T-cell (primary cell): ENCODE data around the gene AHRR. TPM values are rescaled to one million over a fixed set of nuclear protein-coding genes. Genes with fewer than 3 reads are reported as not detected.
A peak's percentile ranks its signal among the peaks of the same experiment; 100 is the strongest.

Experiments used
- ATAC-seq, 4 experiments: fragments of 200-7000 bp in 3 of 4; fragments of 150-1000 bp in 1 of 4; cut with Tn5 transposase; replicated peaks in 1 of 4; 1 replicate in 3 of 4; 2 replicates in 1 of 4; pipeline ENCODE4 v1.10.0; 2021; ENCODE audit warnings: moderate library complexity in 3 of 4, mild to moderate bottlenecking in 2 of 4, moderate number of reproducible peaks in 1 of 4
- CTCF ChIA-PET, 2 donors: fragments of 300-600 bp; sonication (Branson Sonifier 250); formaldehyde crosslinking; loops; one replicate each; lab custom pipeline; 2022; ENCODE audit warnings: antibody characterized with exemption in 2 of 2; lab: Charles Lee
- POLR2A ChIA-PET, 2 donors: fragments of 300-600 bp; sonication (Branson Sonifier 250); formaldehyde crosslinking; loops; one replicate each; lab custom pipeline; 2022; ENCODE audit warnings: antibody characterized with exemption in 2 of 2; lab: Charles Lee
- DNase-seq, 35 experiments: peaks; one replicate each; pipeline versions ENCODE4 v3.0.0 to v3.0.0-alpha.2; 2013 to 2023
- H3K27ac ChIP-seq: one replicate; pipeline ENCODE4 v1.5.1; 2013; ENCODE audit warnings: low read length
- H3K27me3 ChIP-seq, 2 experiments: replicated peaks in 1 of 2; 1 replicate in 1 of 2; 2 replicates in 1 of 2; pipeline versions ENCODE4 v1.6.1 to v1.7.0; 2013; ENCODE audit warnings: low read length in 1 of 2, mixed read lengths in 1 of 2; ENCODE audit not compliant: control insufficient read depth in 2 of 2, insufficient read depth in 2 of 2; ENCODE audit errors: extremely low read depth in 1 of 2
- H3K36me3 ChIP-seq, 2 donors: 1 replicate in 1 of 2; 2 replicates in 1 of 2; pipeline versions ENCODE4 v1.6.1 to v1.7.0; 2013; ENCODE audit warnings: low read length in 1 of 2; ENCODE audit not compliant: control insufficient read depth in 2 of 2, insufficient read depth in 1 of 2; ENCODE audit errors: extremely low read depth in 1 of 2
- H3K4me1 ChIP-seq, 2 experiments: 1 replicate in 1 of 2; 2 replicates in 1 of 2; pipeline versions ENCODE4 v1.6.1 to v1.7.0; 2013; ENCODE audit warnings: low read length in 2 of 2, mixed read lengths in 1 of 2; ENCODE audit not compliant: insufficient read depth in 2 of 2, control insufficient read depth in 1 of 2; ENCODE audit errors: extremely low read depth in 1 of 2
- H3K4me3 ChIP-seq, 2 donors: 1 replicate in 1 of 2; 2 replicates in 1 of 2; pipeline versions ENCODE4 v1.5.1 to v1.7.0; 2013; ENCODE audit warnings: mild to moderate bottlenecking in 2 of 2, low read length in 1 of 2, moderate library complexity in 1 of 2; ENCODE audit not compliant: control insufficient read depth in 1 of 2; ENCODE audit errors: extremely low read depth in 1 of 2
- H3K9me3 ChIP-seq: 2 replicates; pipeline ENCODE4 v1.7.0; 2013
- H3K27ac Mint-ChIP-seq, 2 donors: one replicate each; pipeline ENCODE4 v1.8.0; 2020 to 2021; ENCODE audit warnings: mild to moderate bottlenecking in 2 of 2, mixed read lengths in 2 of 2
- H3K27me3 Mint-ChIP-seq, 2 donors: one replicate each; pipeline ENCODE4 v1.8.0; 2021 to 2022; ENCODE audit warnings: mixed read lengths in 2 of 2
- H3K36me3 Mint-ChIP-seq: one replicate; pipeline ENCODE4 v1.8.0; 2021; ENCODE audit warnings: mixed read lengths
- H3K4me1 Mint-ChIP-seq, 3 donors: one replicate each; pipeline ENCODE4 v1.8.0; 2020 to 2022; ENCODE audit warnings: mixed read lengths in 3 of 3, mild to moderate bottlenecking in 1 of 3
- H3K4me3 Mint-ChIP-seq, 3 donors: one replicate each; pipeline ENCODE4 v1.8.0; 2020 to 2022; ENCODE audit warnings: mild to moderate bottlenecking in 3 of 3, mixed read lengths in 3 of 3, moderate library complexity in 3 of 3
- H3K9me3 Mint-ChIP-seq, 3 donors: one replicate each; pipeline ENCODE4 v1.8.0; 2020 to 2022; ENCODE audit warnings: mixed read lengths in 3 of 3
- WGBS: methylation state at CpG from one replicate; pipeline ENCODE4 v1.1.5; 2013; ENCODE audit warnings: missing lambda C conversion rate; ENCODE audit not compliant: insufficient coverage; 5-methylcytosine and 5-hydroxymethylcytosine counted together
- total RNA-seq, 35 experiments: library from RNA in 6 of 35; stranded (reverse) in 6 of 35; fragments of 120-200 nt in 1 of 35; gene quantifications; one replicate each; pipeline versions ENCODE4 v1.2.1 to v1.2.4 and lab custom pipeline; 2013 to 2026

AHRR gene
- total RNA-seq, 5 donors from 2014 or later (not counting 1 experiment from before 2014, with no cell fraction given), result 0.55 to 13.5 (median 3.4) TPM

DNA sequence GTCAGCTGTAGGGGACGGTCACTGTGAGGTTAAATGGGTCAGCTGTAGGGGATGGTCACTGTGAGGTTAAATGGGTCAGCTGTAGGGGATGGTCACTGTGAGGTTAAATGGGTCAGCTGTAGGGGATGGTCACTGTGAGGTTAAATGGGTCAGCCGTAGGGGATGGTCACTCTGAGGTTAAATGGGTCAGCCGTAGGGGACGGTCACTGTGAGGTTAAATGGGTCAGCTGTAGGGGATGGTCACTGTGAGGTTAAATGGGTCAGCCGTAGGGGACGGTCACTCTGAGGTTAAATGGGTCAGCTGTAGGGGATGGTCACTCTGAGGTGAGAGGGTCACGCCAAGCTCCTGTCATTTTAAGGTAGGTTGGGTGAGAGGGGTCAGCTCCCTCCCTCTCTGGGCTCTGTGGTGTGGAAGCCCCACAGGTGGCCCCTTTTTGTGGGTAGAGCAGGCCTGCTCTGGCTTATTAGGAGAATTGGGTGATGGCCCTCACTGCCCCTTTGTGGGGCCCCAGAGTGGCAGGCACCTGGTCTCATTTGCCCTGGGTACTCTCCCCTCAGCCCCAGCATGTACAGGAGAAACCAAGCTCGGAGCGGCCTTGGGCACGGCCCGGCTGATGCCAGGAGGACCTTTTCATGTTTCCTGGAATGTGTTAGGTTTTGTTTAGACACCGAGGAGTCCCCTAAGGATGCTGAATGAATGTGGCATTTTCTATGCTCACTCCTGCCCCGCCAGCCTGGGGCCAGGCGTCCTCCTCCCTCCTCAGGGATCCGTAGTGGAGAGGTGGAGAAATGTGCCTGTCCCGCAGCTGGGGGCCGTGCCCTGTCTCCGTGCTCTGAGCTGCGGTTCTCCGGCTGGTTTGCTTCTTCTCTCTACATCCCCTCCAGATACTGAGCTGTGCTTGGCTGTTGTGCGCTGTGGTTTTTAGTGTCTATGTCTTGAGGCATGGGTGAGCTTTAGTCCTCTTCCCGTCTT is 31.4 kb downstream of the AHRR start:
- no peak for DNase-seq
- no peaks in the 10 kb centered on the region for H3K36me3 ChIP-seq
- ChIA-PET POLR2A (no interaction called here), CTCF (no interaction called here)
- H3K4me3 Mint-ChIP-seq, result no peak overlapping the region
- H3K9me3 ChIP-seq, result no peaks in the 10 kb centered on the region
- peaks cover 14 to 24% of the 10 kb centered on the region in 2 donors for H3K27me3 Mint-ChIP-seq
- H3K4me1 ChIP-seq, result no peaks in the 10 kb centered on the region
- H3K9me3 Mint-ChIP-seq, result no peaks in the 10 kb centered on the region
- 83% methylated on average over 1 of the region's 22 CpGs for WGBS
- no peaks in the 10 kb centered on the region for H3K4me1 Mint-ChIP-seq
- H3K4me3 ChIP-seq, result no peak overlapping the region
- H3K27me3 ChIP-seq, result peaks cover 0 to 21% of the 10 kb centered on the region in 2 experiments
- peak in 1 of 4 experiments; percentile 19 for ATAC-seq
- H3K27ac ChIP-seq, result no peak overlapping the region
- H3K36me3 Mint-ChIP-seq, result no peaks in the 10 kb centered on the region
- H3K27ac Mint-ChIP-seq, result peak overlapping the region in 1 of 2 donors; percentile 52

DNA sequence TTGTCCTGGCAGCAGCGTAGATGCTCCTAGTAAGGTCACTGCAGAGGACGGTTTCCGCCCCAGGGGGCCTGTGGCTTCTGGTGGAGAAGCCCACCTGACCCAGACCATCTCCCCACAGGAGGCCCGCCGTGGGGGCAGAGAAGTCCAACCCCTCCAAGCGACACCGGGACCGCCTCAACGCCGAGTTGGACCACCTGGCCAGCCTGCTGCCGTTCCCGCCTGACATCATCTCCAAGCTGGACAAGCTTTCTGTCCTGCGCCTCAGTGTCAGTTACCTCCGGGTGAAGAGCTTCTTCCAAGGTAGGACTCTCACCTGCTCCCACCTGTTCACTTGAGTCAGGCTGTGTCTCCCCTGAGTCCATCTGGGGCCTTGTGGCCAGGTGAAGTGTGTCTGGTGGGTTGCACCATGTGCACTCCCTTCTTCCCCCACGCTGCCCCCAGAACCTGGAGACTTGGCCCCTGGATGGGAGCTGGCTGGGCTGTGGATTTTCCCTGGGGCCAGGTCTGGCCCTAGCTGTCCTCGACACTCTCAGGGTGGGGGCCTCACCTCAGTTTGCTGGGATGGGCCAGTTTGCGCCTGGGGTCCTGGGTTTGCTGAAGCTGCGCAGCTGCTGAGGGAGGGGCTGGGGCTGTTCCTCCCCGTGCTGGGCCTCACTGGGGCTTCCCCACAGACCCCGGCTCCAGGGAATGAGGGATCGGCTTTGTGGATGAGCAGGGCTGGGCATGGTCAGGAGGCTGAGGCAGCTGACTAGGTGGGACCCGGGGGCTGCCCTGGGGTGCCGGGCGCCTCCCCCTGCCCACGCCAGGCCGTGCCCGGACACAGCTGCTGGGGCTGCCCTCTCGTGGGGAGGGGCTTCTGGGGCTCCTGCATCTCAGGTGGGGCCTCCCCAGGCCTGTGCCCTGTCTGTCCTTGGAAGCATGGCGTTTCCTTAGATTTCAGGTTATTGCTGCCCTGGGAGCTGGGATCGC is 32.4 kb downstream of the AHRR start:
- ChIA-PET POLR2A (interaction anchor here in 1 of 2 donors (0.5 kb wide), 1 partner anchor 73 kb away, joined by 3 read pairs; no protein-coding TSS in a partner anchor), CTCF (no interaction called here)
- Histone ChIP-seq H3K4me1 (no peaks in the 10 kb centered on the region), H3K4me3 (no peak overlapping the region), H3K27me3 (peaks cover 0 to 16% of the 10 kb centered on the region in 2 experiments), H3K27ac (no peak overlapping the region), H3K36me3 (no peaks in the 10 kb centered on the region), H3K9me3 (no peaks in the 10 kb centered on the region)
- Mint-ChIP-seq H3K9me3 (no peaks in the 10 kb centered on the region), H3K27me3 (peaks cover 6 to 16% of the 10 kb centered on the region in 2 donors), H3K36me3 (no peaks in the 10 kb centered on the region), H3K4me3 (no peak overlapping the region), H3K27ac (peak overlapping the region in 1 of 2 donors; percentile 52), H3K4me1 (no peaks in the 10 kb centered on the region)
- ATAC-seq (no peak), DNase-seq (no peak)
- 92% methylated on average over 21 of the region's 30 CpGs for WGBS

DNA sequence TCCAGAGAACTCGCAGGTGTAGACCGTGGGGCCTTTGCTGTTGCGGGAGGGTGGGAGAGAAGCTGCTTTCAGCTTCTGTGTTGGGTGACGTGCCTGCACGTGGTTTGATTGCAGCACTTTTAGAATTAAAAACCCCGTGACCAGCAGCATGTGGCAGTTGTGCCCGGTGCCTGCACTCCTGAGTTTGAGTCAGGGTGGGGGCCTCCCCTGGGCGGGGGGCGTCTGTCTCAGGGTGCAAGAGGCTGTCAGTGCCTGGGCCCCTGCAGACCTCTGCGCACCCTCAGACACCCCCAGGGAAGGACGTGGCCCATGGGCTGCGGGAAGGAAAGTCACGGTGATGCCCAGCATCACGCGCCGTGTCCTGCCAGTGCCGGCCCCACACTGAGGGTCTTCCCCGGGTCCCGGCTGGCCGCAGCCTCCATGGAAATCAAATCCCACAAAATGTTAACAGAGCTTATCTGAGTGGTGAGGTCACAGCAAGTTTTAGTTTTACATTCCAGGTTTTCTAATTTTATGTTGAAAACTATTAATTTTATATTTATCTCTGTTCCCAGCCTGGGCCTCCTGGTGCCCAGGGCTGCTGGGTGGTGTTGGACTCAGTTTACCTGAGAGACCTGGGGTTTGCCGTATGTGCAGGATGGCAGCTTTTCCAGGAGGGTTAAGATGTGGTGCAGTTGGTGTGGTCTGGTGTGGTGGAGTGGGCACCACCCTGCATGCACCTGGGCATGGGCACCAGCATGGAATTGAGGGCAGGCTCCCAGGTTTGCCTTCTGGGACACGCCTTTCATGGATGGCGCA is 33.3 kb downstream of the AHRR start:
- no peak overlapping the region for H3K27ac Mint-ChIP-seq
- H3K4me1 Mint-ChIP-seq, result no peaks in the 10 kb centered on the region
- peaks cover 0 to 16% of the 10 kb centered on the region in 2 experiments for H3K27me3 ChIP-seq
- no peaks in the 10 kb centered on the region for H3K36me3 Mint-ChIP-seq
- H3K27ac ChIP-seq, result no peak overlapping the region
- H3K27me3 Mint-ChIP-seq, result peaks cover 5 to 10% of the 10 kb centered on the region in 2 donors
- CTCF ChIA-PET, result no interaction called here
- POLR2A ChIA-PET, result no interaction called here
- no peaks in the 10 kb centered on the region for H3K36me3 ChIP-seq
- no peaks in the 10 kb centered on the region for H3K9me3 ChIP-seq
- DNase-seq (no peak), ATAC-seq (no peak)
- no peaks in the 10 kb centered on the region for H3K9me3 Mint-ChIP-seq
- H3K4me3 Mint-ChIP-seq, result no peak overlapping the region
- 81% methylated on average over 12 of the region's 23 CpGs for WGBS
- no peak overlapping the region for H3K4me3 ChIP-seq
- no peaks in the 10 kb centered on the region for H3K4me1 ChIP-seq

DNA sequence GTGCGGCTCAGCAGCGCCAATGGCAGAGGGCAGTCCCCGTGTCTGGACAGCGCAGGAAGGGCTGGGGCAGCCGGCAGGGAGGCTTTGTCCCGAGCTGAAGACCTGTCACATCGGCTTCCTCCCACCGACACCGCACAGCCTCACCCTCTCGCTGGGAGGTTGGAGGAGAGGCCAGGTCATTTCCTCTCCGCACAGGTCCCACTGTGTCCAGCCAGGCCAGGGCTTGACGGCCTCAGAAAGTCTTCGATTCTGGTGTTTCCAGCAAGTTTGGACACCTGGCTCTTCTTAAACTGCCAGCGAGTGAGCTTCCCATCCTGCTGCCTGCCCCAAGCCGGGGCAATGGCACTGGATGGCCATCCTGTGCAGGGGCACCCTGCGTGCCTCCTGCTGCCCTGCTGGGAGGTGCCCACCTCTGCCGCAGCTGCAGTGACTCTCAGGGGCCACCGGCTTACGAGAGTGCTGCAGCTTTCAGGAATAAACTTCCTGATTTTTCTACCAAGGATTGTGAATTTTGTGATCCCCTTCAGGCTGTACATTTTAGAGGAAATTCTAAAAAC is 33.9 kb downstream of the AHRR start:
- ChIA-PET POLR2A (no interaction called here), CTCF (no interaction called here)
- H3K27me3 Mint-ChIP-seq, result peaks cover 1 to 3% of the 10 kb centered on the region in 2 donors
- no peak for DNase-seq
- no peak overlapping the region for H3K4me3 Mint-ChIP-seq
- peaks cover 0 to 12% of the 10 kb centered on the region in 2 experiments for H3K27me3 ChIP-seq
- H3K4me1 ChIP-seq, result no peaks in the 10 kb centered on the region
- no peaks in the 10 kb centered on the region for H3K4me1 Mint-ChIP-seq
- no peak overlapping the region for H3K27ac ChIP-seq
- H3K9me3 ChIP-seq, result no peaks in the 10 kb centered on the region
- no peaks in the 10 kb centered on the region for H3K36me3 ChIP-seq
- H3K9me3 Mint-ChIP-seq, result no peaks in the 10 kb centered on the region
- no peaks in the 10 kb centered on the region for H3K36me3 Mint-ChIP-seq
- no peak overlapping the region for H3K27ac Mint-ChIP-seq
- no peak overlapping the region for H3K4me3 ChIP-seq
- 90% methylated on average over 12 of the region's 19 CpGs for WGBS
- no peak for ATAC-seq

DNA sequence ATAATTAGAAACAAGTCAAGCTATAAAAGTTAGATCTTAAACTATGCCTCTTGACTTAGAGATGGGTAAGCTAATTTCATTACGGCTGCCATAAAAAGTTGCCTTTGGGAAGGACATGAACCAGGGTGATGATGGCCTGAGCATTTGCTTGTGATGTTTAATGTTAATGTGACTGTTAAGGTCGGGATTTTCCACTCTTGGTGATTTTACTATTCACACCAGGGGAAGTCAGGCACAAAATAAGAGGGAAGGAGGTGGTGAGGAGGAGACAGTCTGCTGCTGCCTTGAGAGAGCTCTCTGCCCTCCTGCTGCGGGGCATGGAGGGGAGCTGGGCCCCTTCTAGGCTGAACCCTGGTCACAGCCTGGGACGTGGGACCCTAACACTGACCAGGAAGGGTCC is 34.4 kb downstream of the AHRR start:
- H3K4me3 ChIP-seq, result no peak overlapping the region
- H3K27me3 ChIP-seq, result peaks cover 0 to 11% of the 10 kb centered on the region in 2 experiments
- Mint-ChIP-seq H3K4me3 (no peak overlapping the region), H3K36me3 (no peaks in the 10 kb centered on the region), H3K27ac (no peak overlapping the region), H3K9me3 (no peaks in the 10 kb centered on the region), H3K4me1 (no peaks in the 10 kb centered on the region), H3K27me3 (no peaks in the 10 kb centered on the region)
- POLR2A ChIA-PET, result no interaction called here
- H3K27ac ChIP-seq, result no peak overlapping the region
- 100% methylated on average over 3 of the region's 4 CpGs for WGBS
- CTCF ChIA-PET, result no interaction called here
- H3K4me1 ChIP-seq, result no peaks in the 10 kb centered on the region
- no peaks in the 10 kb centered on the region for H3K9me3 ChIP-seq
- ATAC-seq (no peak), DNase-seq (no peak)
- H3K36me3 ChIP-seq, result no peaks in the 10 kb centered on the region
